Posterior cingulate gyrus (tissue), 11 donors: ENCODE measurements around the gene IMMP1L.

Source experiments
- DNase-seq, 10 donors: peaks; one replicate each; pipeline versions ENCODE4 v3.0.0 to v3.0.0-alpha.2; 2020 to 2021; ENCODE audit warnings: mixed read lengths in 3 of 10
- intact Hi-C: fragments of 100-400 bp; cut with DNase I; formaldehyde crosslinking; loops from one replicate; pipeline ENCODE4 v1.15.1; 2023

Gene IMMP1L

GRCh38 chr11:31477528-31478222 lies 31.7 kb downstream of the IMMP1L start:
- intact Hi-C loops, result no loop called here

GRCh38 chr11:31474083-31474482 lies 35.3 kb downstream of the IMMP1L start:
- intact Hi-C loops, result no loop called here
- no peak for DNase-seq

More at GRCh38 chr11:31477528-31478222, 31.7 kb downstream of the IMMP1L start:
- no peak for DNase-seq

DNA sequence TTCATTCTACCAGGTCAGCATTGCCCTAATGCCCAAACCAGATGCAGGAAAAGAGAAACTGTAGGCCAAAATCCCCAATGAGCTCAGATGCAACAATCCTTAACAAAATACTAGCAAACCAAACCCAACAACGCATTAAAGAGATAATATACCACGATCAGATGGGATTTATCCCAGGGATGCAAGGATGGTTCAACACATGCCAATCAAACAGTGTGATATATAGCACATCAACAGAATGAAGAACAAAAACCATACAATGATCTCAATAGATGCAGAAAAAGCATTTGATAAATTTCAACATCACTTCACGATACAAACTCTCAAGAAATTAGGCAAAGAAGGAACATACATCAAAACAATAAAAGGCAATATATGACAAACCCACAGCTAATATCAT lies 45.0 kb downstream of the IMMP1L start:
- no peak for DNase-seq
- intact Hi-C loops, result no loop called here

- intact Hi-C loops, result no loop called here
- DNase-seq, result no peak
These were observed 54.2 kb downstream of the IMMP1L start for GRCh38 chr11:31455177-31455576.

DNA sequence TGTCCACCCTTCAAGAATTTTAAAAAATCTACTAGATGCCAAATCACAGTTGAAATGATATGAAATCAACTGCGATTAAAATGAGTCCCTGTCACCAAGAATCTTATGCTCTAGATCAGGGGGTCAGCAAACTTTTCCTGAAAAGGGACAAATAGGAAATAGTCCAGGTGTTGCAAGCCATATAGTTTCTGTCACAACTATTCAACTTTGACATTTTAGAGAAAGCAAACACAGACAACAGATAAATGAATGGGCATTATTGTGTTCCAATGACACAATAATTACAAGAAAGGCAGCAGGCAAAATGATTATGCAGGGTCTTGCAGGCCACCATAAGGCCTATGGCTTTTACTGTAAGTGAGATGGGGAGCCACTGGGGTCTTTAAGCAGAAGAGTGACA lies 58.6 kb downstream of the IMMP1L start:
- intact Hi-C loops, result no loop called here
- no peak for DNase-seq

- intact Hi-C loops, result no loop called here
- no peak for DNase-seq
These were observed 60.4 kb downstream of the IMMP1L start for GRCh38 chr11:31449040-31449439.

- DNase-seq, result no peak
- intact Hi-C loops, result no loop called here
These were observed 63.8 kb downstream of the IMMP1L start for GRCh38 chr11:31445621-31446020.

DNA sequence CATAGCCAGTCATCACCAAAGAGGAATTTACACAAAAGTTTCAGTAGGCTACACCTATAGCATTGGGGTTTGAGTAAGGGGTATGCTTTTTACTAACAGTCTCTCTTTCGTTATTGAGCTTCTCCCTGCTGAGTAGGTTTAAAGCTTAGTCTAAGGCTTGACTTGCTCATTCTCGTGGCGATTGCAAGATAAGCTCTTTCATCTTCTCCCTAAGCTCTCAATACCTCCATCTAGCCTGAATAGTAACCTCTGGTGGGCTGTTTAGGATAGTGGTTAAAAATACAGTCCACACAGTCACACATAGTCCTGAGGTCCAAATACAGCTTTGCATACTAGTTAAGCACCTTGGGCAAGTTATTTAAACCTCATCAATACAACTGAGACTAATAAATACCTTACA lies 65.6 kb downstream of the IMMP1L start:
- intact Hi-C loops, result no loop called here

DNA sequence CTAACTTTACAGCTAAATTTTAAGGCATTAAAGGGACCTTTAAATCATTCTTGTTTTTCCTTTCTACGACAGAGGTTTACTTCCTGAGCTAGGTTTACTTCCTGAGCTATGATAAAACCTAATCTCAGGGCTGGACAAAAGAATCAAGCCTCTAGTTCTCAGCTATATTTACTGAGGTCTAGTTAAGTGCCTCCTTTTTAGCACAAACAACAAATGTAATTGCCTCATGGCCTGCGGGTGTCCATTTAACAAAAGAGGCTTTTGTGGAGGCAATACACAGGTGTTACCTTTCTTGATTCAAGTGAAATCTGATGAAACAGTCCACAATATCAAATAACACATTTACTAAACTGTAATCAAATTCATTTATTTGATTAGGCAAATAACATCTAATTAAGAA lies 67.3 kb downstream of the IMMP1L start:
- no peak for DNase-seq
- intact Hi-C loops, result no loop called here

More for the DNA sequence above, 65.6 kb downstream of the IMMP1L start:
- no peak for DNase-seq

DNA sequence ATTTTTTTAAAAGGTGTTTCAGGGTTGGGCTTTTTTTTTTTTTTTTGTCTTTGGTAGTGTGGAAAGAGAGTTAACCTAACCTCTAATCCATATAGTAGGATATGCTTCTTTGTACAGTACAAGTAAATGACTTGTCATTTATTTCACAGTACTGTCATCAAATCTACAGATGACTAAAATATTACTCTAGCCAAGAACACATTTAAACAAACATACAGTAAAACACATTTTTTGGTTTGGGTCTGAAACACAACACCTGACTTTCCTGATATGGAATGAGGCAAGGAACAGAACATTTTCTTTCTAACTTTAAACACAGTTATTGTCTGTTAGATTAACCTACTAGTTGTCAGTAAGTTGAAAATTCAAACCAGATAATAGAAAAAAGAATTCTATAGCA lies 68.1 kb downstream of the IMMP1L start:
- no peak for DNase-seq
- intact Hi-C loops, result no loop called here

GRCh38 chr11:31437742-31438435 lies 71.5 kb downstream of the IMMP1L start:
- intact Hi-C loops, result no loop called here
- DNase-seq, result no peak

DNA sequence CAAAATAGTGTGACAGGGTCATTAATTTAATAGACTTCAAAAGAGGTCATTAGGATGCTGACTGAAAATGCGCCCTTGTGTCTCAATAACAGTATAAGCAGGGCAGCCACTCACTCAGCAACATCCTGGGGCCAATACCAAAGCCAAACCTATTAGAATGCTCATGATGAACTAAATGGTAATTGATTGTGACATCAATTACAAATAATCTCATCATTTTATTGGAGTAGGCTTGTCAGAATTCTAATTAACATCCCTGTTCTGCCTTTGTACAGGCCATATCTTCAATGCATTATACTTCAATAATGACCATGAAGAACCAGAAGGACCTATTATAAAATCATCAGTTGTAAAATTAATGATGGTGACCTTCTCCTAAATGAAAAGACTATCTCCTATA lies 75.6 kb downstream of the IMMP1L start:
- intact Hi-C loops, result no loop called here

GRCh38 chr11:31424652-31425051 lies 84.8 kb downstream of the IMMP1L start:
- no peak for DNase-seq
- intact Hi-C loops, result no loop called here

More for the DNA sequence above, 75.6 kb downstream of the IMMP1L start:
- DNase-seq, result no peak

GRCh38 chr11:31422703-31423102 lies 86.7 kb downstream of the IMMP1L start:
- DNase-seq, result no peak
- intact Hi-C loops, result no loop called here

GRCh38 chr11:31421820-31422219 lies 87.6 kb downstream of the IMMP1L start:
- no peak for DNase-seq
- intact Hi-C loops, result no loop called here

- no peak for DNase-seq
- intact Hi-C loops, result no loop called here
These were observed 89.8 kb downstream of the IMMP1L start for GRCh38 chr11:31419669-31420068.

- DNase-seq, result no peak
- intact Hi-C loops, result no loop called here
These were observed 90.3 kb downstream of the IMMP1L start for GRCh38 chr11:31419138-31419537.

DNA sequence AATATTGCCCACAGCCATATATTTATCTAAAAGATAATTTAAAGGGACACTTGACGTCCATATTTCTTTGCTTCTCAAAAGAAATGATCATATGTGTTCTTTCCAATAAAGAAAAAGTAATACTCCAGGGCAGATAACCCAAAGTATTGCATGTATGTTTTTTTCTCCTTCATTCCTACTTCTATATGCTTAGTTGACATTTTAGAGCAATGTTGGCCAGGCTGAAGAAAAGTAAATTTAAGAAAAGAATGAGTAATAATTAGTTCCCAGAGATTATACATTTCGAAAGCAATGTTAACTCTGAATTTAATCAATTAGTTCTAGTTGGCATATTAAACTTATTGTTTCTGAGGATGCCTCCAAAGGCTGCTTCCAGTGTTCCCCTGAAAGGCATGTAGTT lies 91.6 kb downstream of the IMMP1L start:
- no peak for DNase-seq
- intact Hi-C loops, result no loop called here

- intact Hi-C loops, result no loop called here
- no peak for DNase-seq
These were observed 92.1 kb downstream of the IMMP1L start for GRCh38 chr11:31417357-31417756.

DNA sequence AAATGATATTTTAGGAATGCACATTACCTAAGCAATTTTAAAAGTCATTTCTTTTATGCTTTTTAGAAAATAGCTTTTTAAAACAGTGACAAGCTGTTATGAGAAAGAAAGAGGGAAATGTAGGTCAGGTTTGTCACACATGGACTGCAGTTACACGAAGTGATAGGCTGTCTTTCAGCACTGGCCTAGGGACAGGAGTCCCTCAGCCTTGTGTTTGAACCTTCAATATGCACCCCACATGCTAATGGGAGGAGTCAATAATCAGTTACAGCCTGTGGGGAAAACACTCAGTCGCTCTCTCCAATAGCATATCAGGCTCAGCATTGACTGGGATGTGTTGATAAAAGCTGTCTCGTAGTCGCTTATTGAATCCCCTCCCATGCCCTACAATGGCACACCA lies 94.0 kb downstream of the IMMP1L start:
- intact Hi-C loops, result no loop called here
- DNase-seq, result no peak

GRCh38 chr11:31414338-31414737 lies 95.1 kb downstream of the IMMP1L start:
- no peak for DNase-seq
- intact Hi-C loops, result no loop called here

DNA sequence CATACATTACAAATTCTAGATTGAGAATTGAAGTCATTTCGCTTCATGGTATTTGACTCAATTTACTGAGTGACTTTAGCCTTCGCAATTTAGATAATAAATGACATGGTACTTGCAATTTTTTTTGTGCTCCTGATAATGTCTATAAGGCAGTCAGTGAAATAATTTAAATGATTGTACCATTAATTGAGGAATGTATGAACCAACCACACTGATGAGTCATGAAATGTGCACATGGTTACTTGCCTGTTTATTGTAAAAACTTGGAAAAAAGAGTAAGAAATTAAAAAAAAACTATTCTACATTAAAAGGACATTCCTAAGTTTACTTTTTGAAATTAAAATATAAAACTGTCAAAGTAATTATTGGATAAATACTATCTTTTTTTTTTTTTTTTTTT lies 96.5 kb downstream of the IMMP1L start:
- intact Hi-C loops, result no loop called here
- no peak for DNase-seq
